ENCODE results near the gene TNS1. TPM values are rescaled to one million over a fixed set of nuclear protein-coding genes. Genes with fewer than 3 reads are reported as not detected.

The TNS1 gene
- total RNA-seq, 1 experiment from 2014 or later: 4.5 TPM

GRCh38 chr2:217827430-217828201 is 175.2 kb downstream of the TNS1 start (continued):
- TF ChIP-seq, protein P1, sequence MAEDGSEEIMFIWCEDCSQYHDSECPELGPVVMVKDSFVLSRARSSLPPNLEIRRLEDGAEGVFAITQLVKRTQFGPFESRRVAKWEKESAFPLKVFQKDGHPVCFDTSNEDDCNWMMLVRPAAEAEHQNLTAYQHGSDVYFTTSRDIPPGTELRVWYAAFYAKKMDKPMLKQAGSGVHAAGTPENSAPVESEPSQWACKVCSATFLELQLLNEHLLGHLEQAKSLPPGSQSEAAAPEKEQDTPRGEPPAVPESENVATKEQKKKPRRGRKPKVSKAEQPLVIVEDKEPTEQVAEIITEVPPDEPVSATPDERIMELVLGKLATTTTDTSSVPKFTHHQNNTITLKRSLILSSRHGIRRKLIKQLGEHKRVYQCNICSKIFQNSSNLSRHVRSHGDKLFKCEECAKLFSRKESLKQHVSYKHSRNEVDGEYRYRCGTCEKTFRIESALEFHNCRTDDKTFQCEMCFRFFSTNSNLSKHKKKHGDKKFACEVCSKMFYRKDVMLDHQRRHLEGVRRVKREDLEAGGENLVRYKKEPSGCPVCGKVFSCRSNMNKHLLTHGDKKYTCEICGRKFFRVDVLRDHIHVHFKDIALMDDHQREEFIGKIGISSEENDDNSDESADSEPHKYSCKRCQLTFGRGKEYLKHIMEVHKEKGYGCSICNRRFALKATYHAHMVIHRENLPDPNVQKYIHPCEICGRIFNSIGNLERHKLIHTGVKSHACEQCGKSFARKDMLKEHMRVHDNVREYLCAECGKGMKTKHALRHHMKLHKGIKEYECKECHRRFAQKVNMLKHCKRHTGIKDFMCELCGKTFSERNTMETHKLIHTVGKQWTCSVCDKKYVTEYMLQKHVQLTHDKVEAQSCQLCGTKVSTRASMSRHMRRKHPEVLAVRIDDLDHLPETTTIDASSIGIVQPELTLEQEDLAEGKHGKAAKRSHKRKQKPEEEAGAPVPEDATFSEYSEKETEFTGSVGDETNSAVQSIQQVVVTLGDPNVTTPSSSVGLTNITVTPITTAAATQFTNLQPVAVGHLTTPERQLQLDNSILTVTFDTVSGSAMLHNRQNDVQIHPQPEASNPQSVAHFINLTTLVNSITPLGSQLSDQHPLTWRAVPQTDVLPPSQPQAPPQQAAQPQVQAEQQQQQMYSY (CRISPR knock-in tag; IDR thresholded peaks at IDR 0.05): no peak
- TF ChIP-seq MYBL2 (CRISPR knock-in tag; IDR thresholded peaks at IDR 0.05) (no peak), SOX15 (CRISPR knock-in tag; IDR thresholded peaks at IDR 0.05) (no peak), FOXP1 (CRISPR knock-in tag; IDR thresholded peaks at IDR 0.05; ENCODE audit: borderline replicate concordance) (no peak), RORB (CRISPR knock-in tag; IDR thresholded peaks at IDR 0.05) (no peak), TEAD4 (CRISPR knock-in tag; IDR thresholded peaks at IDR 0.05) (no peak), ZNF671 (CRISPR knock-in tag; IDR thresholded peaks at IDR 0.05) (no peak), OVOL2 (CRISPR knock-in tag; IDR thresholded peaks at IDR 0.05; ENCODE audit: borderline replicate concordance) (no peak)
- TF ChIP-seq, protein P2, sequence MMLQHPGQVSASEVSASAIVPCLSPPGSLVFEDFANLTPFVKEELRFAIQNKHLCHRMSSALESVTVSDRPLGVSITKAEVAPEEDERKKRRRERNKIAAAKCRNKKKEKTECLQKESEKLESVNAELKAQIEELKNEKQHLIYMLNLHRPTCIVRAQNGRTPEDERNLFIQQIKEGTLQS (CRISPR knock-in tag; conservative IDR thresholded peaks at IDR 0.05): no peak
- TF ChIP-seq, protein P3, sequence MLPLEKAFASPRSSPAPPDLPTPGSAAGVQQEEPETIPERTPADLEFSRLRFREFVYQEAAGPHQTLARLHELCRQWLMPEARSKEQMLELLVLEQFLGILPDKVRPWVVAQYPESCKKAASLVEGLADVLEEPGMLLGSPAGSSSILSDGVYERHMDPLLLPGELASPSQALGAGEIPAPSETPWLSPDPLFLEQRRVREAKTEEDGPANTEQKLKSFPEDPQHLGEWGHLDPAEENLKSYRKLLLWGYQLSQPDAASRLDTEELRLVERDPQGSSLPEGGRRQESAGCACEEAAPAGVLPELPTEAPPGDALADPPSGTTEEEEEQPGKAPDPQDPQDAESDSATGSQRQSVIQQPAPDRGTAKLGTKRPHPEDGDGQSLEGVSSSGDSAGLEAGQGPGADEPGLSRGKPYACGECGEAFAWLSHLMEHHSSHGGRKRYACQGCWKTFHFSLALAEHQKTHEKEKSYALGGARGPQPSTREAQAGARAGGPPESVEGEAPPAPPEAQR (CRISPR knock-in tag; IDR thresholded peaks at IDR 0.05): no peak

DNA sequence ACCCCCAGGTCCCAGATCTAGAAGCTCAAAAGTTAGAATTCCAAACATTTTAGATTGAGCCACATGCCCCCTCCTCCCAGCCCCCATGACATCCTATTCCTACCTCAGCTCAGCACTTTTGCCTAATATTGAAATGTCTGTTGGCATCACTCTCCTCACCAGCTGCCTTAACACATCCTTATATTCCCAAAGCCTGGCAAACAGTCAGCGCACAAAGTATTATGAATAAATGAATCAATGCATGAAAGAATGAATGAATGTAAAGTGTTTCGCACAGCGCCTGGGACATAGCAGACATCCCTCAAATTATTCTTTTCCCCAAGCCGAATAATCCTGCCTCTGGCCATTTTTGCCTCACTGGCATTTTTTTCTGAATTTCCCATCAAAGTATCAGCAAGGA is 175.8 kb downstream of the TNS1 start:
- H3K27ac Mint-ChIP-seq: no peak overlapping the region
- ChIA-PET POLR2A (interaction anchor here (1.0 kb wide), 1 partner anchor 16 kb away, joined by 4 read pairs; no protein-coding TSS in a partner anchor), CTCF (interaction anchor here (0.7 to 5.4 kb wide), 7 partner anchors 9 to 242 kb away, joined by 3 to 21 read pairs (median 5); partner anchors contain the start of gene RUFY4)
- ATAC-seq: no peak
- no peaks in the 10 kb centered on the region for H3K36me3 Mint-ChIP-seq
- H3K9me3 Mint-ChIP-seq: no peaks in the 10 kb centered on the region
- H3K4me1 Mint-ChIP-seq: peaks cover 12% of the 10 kb centered on the region
- no peak for DNase-seq (ENCODE audit: low spot score)
- no peak overlapping the region for H3K4me3 Mint-ChIP-seq
- no peaks in the 10 kb centered on the region; the same call in 1 of the 2 replicates for H3K27me3 Mint-ChIP-seq (ENCODE audit: low read depth)
- TF ChIP-seq ZNF425 (CRISPR knock-in tag; conservative IDR thresholded peaks at IDR 0.05): no peak
- TF ChIP-seq, protein P4, sequence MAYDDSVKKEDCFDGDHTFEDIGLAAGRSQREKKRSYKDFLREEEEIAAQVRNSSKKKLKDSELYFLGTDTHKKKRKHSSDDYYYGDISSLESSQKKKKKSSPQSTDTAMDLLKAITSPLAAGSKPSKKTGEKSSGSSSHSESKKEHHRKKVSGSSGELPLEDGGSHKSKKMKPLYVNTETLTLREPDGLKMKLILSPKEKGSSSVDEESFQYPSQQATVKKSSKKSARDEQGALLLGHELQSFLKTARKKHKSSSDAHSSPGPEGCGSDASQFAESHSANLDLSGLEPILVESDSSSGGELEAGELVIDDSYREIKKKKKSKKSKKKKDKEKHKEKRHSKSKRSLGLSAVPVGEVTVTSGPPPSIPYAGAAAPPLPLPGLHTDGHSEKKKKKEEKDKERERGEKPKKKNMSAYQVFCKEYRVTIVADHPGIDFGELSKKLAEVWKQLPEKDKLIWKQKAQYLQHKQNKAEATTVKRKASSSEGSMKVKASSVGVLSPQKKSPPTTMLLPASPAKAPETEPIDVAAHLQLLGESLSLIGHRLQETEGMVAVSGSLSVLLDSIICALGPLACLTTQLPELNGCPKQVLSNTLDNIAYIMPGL (CRISPR knock-in tag; IDR thresholded peaks at IDR 0.05): no peak
- TF ChIP-seq, protein P5, sequence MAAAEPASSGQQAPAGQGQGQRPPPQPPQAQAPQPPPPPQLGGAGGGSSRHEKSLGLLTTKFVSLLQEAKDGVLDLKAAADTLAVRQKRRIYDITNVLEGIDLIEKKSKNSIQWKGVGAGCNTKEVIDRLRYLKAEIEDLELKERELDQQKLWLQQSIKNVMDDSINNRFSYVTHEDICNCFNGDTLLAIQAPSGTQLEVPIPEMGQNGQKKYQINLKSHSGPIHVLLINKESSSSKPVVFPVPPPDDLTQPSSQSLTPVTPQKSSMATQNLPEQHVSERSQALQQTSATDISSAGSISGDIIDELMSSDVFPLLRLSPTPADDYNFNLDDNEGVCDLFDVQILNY (CRISPR knock-in tag; IDR thresholded peaks at IDR 0.05): no peak
- no peak for TF ChIP-seq ZNF416 (CRISPR knock-in tag; IDR thresholded peaks at IDR 0.05)
- TF ChIP-seq, protein P1 (CRISPR knock-in tag; IDR thresholded peaks at IDR 0.05): no peak
- no peak for TF ChIP-seq IRF2 (CRISPR knock-in tag; IDR thresholded peaks at IDR 0.05; ENCODE audit: borderline replicate concordance, low read depth)
- no peak for TF ChIP-seq ZMAT4 (CRISPR knock-in tag; IDR thresholded peaks at IDR 0.05)
- TF ChIP-seq ZNF263 (CRISPR knock-in tag; IDR thresholded peaks at IDR 0.05; ENCODE audit: low read depth): no peak
- no peak for TF ChIP-seq GABPB1 (CRISPR knock-in tag; IDR thresholded peaks at IDR 0.05)
- TF ChIP-seq JAZF1 (CRISPR knock-in tag; IDR thresholded peaks at IDR 0.05): no peak
- TF ChIP-seq ATF1 (CRISPR knock-in tag; IDR thresholded peaks at IDR 0.05): no peak
- TF ChIP-seq ZNF317 (CRISPR knock-in tag; IDR thresholded peaks at IDR 0.05; ENCODE audit: borderline replicate concordance, low read depth): no peak
- TF ChIP-seq FOXP1 (CRISPR knock-in tag; IDR thresholded peaks at IDR 0.05; ENCODE audit: borderline replicate concordance): no peak

All from WTC11 (cell line).